ENCODE measurements around the gene ADSS1.

ADSS1 gene

DNA sequence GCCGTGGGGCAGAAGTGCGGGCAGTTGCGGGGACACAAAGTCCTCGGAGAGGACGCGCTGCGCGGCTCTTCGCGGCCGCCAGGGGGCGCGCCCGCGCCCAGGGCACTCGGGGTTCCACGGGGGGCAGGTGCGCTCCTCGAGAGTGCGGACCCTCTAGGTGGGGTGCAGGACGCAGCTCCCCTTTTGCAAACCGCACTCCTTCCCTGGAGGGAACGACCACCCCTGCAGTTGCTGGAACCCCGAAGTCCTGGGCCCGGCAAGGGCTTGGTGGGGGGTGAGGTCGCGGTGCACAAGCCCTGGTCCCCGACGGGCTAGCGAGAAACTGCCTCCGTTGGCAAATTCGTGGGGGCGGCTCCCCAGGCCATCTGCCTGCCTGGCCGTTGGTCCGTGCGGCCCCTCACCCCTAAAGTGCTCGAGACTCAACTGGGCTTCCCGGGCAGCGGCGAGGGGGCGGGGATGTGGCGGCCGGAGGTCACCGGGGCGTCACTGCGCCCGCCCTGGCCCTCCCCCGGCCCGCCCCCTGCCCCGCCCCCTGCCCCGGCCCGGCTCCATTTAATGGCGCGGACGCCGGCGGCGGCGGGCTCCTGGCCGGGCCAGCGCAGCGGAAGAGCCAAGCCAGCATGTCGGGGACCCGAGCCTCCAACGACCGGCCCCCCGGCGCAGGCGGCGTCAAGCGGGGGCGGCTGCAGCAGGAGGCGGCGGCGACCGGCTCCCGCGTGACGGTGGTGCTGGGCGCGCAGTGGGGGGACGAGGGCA lies at the start of gene ADSS1:
TSS of gene ADSS1 (plus strand) at position 579 of the 756 bp plus-strand sequence. CDS start at position 621, 42 bp downstream.
- DNase-seq = peak; percentile 79

DNA sequence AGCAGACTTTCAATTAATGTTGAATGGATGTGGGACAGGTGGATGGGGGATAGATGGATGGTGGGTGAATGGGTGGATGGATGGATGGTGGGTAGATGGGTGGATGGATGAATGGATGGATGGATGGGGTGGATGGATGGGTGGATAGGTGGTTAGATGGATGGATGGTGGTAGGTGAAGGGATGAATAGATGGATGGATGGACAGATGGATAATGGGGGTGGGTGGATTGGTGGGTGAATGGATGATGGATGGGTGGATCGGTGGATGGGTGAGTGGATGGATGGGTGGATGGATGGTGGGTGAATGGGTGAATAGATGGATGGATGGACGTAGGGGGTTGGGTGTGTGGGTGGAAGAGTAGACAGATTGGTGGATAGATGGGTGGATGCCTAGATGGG lies 48.6 kb upstream of the ADSS1 start:
- DNase-seq = no peak

DNA sequence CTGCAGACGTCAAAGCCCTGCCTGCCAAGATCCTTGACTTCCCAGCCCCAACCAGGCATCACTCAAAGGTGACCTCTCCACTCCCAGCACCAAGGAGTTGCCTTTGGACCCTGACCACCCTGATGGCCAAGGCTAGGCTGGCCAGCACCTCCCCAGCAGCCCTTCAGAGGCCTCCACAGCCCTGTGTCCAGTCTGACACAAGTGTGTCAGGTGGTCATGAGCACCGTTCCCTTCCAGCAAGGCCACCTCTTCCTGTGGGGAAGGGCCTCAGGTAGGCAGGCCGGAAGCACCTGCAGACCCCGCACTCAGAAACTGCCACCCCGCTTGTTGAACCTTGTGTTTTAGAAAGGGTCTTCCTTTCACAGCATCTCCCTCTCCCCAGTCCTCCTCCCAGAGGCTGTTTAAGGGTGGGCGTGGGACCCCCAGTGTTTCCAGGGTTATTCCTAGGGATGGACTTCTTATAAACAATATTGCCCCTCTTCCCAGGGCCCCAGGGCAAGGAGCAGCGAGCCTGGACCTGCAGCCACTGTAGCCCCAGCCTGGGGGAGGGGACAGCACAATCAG lies 47.8 kb upstream of the ADSS1 start:
- peak; percentile 19 for DNase-seq

DNA sequence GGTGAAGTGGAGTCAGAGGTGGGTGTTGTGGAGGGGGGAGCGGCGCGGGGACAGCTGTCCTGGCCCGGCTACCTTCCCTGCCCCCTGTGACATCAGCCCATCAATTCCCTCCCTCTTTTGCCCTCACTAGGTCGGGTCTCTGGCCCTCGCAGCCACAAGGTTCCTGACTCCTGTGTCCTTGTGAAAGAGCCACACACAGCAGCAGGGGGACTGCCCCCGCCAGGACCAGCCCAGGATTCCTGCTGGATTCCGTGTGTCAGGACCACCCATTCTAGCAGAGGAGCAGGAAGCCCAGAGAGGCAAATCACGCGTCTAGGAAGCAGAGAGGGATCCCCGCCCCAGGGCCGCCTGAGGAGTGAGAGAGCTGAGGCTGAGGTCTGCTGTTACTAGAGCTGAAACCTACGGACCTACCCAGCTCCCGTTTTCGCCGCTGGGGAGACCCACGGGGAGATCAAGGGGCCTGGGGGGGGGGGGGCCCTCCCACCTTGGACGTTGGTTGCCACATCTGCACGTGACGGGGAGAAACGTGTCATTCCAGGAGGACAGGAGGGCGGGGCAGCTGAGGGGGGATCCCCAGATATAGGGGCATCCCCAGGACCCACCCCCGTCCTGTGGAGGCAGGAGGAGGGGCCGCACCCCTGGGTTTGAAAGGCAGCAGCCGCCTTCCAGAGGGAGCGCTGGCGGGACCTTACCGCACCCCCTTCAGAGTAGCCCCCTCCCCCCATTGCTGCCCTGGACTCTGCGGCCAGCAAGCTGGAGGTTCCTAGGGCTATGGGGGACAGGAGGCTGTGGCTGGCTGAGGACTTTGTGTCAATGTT lies 47.1 kb upstream of the ADSS1 start:
- DNase-seq = peak; percentile 58

DNA sequence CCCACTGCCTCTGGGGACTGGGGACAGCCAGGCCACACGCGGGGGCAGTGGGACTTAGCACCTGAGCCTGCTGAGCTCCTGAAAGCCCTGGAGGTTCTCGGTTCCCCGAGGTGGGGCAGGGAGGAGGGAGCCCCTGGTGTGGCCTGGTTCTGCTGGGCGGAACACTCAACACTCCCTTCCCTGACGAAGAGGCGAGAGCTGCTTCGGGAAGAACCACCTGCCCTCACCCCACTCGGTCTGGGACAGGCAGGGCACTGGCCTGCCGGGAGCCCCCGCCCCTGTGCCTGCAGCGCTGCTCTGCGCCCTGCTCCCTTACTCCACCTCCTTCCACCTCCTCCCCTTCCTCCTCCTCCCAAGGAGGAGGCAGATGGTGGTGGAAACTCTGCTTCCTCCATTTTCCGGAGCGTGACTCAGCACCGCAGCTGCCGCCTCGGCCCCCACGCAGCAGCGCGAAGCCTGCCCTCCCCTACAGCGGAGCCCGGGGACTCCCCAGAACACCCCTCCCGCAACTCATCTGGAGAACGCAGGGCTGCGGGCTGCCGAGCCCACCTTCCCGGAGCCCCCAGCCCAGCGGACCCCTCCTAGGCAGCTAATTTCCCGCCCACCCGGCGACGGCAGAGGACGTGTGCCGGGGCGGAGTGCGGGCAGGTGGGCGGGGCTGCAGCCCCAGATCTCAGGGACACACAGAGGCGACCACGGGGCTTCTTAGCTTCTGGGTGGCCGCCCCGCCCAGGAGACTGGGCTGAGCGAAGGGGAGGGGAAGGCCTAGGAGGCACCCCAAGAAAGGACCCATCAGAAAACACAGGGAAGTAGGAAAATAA lies 46.3 kb upstream of the ADSS1 start:
- peak; percentile 88 for DNase-seq

DNA sequence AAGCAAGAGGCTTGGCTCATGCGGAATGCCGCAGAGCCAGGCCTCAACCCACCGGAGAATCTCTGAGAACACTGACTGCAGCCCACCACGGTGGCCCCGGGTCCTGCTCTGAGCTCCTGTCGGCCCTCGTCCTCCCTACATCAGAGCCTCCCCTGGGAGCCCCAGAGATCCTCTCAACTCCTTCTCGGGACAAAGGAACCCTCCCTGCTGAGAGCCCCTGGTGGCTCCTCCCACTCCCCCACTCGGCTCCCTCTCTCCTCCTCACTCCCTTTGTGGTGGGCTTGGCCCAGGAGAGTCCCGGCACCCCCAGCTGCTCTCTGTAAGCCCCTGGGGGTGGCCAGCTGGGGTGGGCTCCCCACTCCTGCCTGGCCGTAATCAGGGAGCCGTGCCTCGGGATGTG lies 45.7 kb upstream of the ADSS1 start:
- no peak for DNase-seq

DNA sequence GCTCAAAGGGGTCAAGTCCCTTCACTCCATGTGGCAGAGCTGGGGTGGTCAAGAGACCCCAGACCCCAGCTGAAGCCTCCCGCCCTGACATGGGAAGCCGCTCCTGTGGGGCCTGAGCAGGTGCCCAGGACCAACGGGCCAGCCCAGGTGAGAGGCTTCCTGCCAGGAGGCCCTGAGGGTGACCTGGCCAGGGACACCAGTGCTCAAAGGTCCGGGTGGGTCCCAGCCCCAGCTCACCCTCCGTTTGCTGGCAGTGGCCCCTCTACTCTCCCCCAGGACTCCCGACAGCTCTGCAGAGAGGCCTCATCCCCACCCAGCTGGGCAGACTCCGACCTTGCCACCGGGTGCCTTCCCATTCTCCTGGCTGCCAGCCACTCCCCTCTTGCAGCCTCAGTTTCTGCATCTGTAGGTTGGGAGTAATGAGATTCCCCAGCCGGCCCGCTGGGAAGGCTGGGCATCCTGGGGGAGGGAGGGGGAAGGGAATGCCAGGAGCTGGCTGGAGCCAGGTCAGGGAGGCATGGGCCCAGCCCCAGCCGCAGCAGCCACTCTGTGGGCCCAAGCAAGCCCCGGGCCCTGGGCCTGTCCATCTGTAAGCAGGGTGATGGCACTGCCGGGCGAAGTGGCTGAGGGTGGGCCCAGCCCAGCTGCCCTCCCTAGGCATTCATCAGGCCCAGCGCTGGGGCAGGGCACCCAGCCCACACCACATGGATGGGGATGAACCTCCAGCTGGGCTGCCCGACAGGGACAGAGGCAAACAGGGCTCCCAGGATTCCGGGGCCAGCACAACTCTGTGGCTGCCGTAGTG lies 44.9 kb upstream of the ADSS1 start:
- peak; percentile 30 for DNase-seq

DNA sequence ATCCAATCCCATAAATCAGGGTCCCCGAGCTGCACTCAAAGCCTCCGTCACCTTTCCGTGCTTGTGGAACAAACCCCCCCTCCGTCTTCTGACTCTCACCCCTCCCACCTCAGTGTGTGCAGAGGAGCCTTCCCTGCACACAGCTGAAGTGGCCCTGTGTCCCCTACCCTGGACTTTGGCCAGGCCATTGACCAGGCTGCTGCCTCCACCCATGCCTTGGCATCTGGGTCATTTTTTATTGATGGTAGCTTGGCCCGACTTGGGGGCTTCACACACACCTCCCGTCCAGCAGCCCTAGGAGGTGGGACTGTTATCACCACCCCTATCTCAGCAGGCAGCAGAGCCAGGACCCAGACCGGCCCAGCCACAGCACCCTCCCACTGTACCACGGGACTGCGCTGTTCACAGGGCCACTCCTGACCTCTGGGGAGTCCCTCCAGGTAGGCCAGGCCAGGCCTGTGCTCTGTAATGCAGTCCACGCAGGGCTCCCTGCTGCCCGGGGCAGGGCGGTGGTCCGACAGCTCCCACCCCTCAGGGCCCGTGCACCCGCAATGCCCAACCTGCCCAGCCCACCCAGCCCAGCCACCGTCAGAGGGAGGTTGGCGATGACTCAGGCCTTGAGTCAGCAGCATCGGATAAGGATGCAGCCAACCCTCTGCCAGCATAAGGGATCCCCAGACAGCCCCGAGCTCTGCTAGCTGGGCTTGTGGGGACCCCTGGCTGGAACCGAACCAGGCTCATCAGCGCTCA lies 43.8 kb upstream of the ADSS1 start:
- no peak for DNase-seq

DNA sequence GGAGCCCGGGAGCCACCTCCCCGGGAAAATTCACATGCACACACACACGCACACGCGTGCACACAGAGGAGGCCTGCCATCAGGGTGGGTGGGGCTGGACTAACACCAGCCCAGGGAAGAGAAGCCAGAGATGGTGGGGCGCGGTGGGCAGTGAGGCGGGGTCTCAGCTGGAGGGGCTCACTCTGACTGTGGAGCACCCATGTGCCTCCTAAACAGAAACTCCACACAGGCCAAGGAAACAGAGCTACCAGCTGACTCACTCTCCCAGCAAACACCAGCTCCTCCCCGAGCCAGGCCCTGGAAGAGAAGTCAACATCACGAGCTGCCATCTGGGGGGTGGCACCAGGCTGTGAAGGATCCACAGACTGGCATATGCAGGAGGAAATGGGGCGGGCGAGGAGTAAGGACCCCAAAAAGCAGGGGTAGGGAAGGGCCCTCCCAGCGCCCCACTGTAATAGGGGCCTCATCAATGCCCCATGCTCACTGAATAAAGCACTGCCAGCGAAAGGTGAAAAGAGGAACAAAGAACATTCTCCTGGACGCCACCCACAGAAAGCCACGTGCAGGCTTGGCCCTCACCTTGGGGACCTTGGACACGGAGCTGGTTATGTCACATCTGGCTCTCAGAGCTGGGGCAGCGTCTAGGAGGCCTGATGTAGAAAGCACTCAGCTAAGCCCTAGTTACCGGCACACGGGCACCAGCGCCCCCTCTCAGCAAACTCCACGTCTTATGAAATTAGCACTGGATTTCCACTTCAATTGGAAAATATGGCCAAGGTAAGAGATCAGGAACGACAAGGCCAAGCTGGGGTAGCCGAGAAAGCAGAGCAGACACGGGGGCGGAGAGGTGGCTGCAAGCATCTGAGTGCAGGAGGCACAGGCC lies 43.0 kb upstream of the ADSS1 start:
- peak; percentile 60 for DNase-seq

DNA sequence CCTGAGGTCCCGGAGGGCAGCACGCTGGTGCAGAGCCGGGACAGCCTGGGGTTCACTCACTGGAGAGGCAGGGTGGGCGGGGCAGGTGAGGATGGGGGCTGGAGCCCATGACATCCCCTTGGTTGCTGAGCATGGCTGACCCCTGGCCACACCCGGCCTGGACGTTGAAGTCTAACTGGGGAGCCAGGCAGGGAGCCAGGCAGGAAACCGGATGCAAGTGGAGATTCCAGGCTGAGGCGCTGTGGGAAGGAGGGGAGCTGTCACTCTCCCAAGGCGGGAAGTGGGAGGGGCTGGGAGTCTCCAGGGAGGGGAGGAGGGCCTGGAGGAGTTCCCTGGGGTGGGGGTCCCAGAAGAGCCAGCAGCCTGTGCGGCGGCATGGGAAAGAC lies 42.3 kb upstream of the ADSS1 start:
- peak; percentile 93 for DNase-seq

DNA sequence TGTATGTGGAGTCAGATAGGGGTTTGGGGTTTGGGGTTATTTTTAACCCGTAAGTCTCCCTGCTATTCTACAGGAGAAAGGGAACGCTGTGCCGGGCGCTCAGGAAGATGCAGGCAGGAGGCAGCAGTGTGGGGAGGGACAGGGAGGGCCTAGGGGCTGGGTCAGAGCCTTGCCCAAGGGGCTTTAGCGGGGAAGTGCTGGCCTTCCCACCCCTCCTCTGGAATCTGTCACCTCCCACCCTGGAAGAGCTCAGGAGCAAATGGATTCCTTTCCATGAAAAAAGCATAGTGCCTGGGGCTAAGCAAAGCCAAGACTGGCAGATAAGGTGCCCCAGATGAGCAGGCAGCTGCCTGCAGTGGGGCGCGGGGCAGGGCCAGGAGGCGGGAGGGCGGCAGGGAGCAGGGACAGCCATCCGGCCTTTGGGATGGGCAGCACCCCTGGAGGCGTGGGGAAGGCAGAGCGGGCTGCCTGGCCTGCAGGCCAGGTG lies 41.9 kb upstream of the ADSS1 start:
- DNase-seq = no peak

DNA sequence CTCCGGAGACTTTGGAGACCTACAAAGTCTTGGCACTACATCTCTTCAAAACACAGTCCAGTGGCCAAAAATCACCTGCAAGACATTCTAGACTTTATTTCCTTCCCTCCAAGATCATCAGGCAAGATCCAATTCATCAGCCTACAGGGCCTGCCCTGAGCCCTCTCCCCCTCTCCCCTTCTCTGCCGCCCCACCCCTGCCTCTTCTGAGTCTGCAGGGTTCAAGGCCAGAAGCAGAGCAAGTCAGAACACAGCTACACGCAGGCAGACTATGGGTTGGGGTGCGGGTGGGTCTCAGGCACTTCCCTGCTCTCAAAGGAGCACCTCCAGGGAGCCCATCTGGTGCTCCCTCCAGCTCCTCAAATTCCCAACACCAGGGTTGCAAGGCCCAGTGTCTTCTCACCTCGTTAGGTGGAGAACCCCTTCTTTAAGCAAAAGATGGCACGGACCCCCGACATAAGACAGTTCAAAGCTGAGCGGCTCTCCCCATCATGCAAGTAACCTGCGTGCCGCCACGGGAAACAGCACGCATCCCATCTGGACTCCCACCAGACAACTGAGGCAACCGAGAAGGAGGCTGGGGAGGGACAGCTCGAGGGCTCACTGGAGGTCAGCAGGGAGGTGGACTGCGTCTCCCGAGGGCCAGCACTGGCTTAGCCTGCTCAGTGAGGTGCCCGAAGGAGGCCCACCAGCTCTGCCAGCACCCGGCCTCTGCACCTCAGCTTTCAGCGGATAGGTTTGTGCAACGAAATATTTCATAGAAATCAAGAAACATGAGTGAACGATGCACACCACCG lies 40.2 kb upstream of the ADSS1 start:
- DNase-seq = no peak

DNA sequence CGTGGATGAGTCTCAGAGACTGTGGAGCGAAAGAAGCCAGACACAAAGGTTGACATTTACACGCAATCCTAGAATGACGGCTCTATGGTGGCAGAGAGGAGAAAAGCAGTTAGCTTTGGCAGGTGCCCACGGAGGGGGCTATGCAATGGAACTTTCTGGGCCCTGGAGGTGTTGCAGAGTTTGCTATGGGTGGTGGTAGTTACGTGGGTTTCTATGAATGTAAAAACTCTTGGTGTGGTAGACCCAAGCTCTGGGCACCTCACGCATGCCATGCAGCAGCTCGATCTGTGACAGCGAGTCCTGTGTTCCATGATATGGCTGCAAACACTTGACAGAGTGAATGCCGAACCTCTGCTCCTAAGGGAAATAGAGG lies 39.6 kb upstream of the ADSS1 start:
- no peak for DNase-seq

DNA sequence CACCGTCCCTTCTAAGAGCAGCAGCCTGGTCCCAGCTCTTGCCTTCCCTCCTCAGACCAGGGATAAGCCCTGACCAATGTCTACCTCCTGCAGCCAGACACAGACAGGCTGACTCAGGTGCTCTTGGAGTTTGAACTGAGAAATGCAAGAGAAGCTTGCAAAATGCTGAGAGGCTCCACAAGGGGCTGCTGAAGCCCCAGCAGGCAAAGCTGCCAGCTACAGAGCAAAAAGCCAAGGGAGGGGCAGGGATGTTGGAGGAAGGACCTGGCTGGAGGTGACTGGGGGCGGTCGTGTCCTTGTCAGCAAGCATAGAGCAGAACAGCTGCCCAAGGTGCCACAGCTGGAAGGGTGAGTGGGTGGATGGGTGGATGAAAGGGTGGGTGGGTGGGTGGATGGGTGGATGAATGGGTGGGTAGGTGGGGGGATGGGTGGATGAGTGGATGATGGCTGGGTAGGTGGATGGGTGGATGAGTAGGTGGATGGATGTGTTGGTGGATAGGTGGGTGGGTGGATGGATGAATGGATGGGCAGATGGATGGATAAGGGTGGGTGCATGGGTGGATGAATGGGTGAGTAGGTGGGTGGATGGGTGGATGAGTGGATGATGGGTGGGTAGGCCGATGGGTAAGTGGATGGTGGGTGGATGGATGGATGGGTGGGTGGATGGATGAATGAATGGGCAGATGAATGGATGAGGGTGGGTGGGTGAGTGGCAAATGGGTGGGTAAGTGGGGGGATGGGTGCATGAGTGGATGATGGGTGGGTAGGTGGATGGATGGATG lies 38.6 kb upstream of the ADSS1 start:
- DNase-seq = peak; percentile 21

DNA sequence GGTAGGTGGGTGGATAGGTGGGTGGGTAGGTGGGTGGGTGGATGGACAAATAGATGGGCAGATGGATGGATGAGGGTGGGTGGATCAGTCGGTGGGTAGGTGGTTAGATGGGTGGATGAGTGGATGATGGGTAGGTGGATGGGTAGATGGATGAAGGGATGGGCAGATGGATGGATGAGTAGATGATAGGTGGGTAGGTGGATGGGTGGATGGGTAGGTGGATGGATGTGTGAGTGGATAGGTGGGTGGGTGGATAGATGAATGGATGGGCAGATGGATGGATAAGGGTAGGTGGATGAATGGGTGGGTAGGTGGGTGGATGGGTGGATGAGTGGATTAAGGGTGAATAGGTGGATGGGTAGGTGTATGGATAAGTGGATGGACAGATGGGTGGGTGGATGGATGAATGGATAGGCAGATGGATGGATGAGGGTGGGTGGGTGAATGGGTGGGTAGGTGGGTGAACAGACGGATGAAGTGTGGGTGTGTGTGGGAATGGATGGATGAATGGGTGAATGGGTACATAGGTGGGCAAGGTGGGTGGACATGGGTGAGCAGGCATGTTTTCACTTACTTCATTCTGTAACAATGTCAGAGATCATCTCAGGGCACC lies 37.9 kb upstream of the ADSS1 start:
- DNase-seq = no peak

DNA sequence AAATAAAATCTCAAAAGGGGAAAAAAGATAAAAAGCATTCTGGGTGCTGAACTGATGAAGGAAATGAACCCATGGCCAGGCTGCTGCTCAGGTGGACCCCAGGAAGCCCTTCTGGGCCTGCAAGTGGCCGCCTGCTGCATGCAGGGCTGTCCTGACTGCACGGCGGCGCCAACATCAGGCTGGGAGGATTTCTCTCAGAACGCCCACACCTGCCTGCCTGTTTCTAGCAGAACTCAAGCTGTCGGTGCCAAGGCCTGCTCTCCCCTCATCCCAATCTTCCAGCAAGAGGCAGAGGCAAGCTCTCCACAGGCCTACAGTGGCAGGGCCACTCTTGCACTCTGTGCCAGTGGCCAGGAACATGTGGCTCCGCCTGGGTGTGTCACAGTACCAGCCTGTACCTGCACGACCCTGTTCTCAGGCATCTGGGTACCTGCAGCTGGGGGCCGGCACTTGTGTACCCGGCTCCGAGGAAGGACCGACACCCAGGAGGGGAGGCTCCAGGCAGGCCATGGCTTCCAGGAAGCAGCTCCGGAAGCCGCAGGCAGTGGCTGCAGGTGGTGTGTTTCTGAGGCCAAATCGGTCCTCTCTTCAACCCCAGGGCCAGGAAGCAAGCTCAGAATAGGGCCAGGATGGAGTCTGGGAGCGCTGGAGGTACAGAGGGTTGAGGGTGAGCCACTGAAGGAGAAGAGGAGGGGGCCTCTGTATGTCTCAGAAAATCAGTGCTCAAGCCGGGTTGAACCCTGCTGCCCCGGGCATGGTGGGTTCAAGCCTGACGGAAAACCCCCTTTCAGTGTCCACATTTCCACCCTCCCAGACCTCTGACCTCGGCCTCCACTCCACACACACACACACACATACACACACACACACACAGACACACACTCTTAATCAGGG lies 37.2 kb upstream of the ADSS1 start:
- DNase-seq = peak; percentile 43

Data from right hindlimb (tissue), 1 donor.